HepG2 (cell line): ENCODE measurements around the gene ISCA2. TPM values are rescaled to one million over a fixed set of nuclear protein-coding genes. Genes with fewer than 3 reads are reported as not detected.

Experiments used
- AHR ChIP-seq: IDR thresholded peaks from 2 replicates; pipeline ENCODE4 v1.6.1; 2018; ENCODE audit warnings: missing genetic modification reagents, missing compliant biosample characterization
- CHCHD3 ChIP-seq: sonication (generic); formaldehyde crosslinking; IDR thresholded peaks from 2 replicates; pipeline ENCODE4 v1.8.0; 2022; ENCODE audit warnings: mild to moderate bottlenecking, missing genetic modification reagents, moderate library complexity
- GPN1 ChIP-seq: sonication (generic); formaldehyde crosslinking; IDR thresholded peaks from 2 replicates; pipeline ENCODE4 v1.5.1; 2020; ENCODE audit warnings: missing genetic modification reagents, borderline replicate concordance
- KLF13 ChIP-seq: sonication (generic); formaldehyde crosslinking; IDR thresholded peaks from 2 replicates; pipeline ENCODE4 v1.4.0; 2020; ENCODE audit warnings: mild to moderate bottlenecking, missing genetic modification reagents
- NCOA1 ChIP-seq: sonication (generic); formaldehyde crosslinking; IDR thresholded peaks from 2 replicates; pipeline ENCODE4 v1.9.0; 2021; ENCODE audit warnings: missing genetic modification reagents
- RFX3 ChIP-seq: IDR thresholded peaks from 2 replicates; pipeline ENCODE4 v1.6.1; 2016; ENCODE audit warnings: missing biosample characterization, missing genetic modification reagents
- RFX5 ChIP-seq: IDR thresholded peaks from 2 replicates; pipeline ENCODE4 v1.6.1; 2011; ENCODE audit warnings: low read depth, low read length, improper control_type of control experiment
- SAP130 ChIP-seq: IDR thresholded peaks from 2 replicates; pipeline ENCODE4 v1.6.1; 2016; ENCODE audit warnings: low read depth
- SMC3 ChIP-seq: IDR thresholded peaks from 2 replicates; pipeline ENCODE4 v1.6.1; 2011; ENCODE audit warnings: low read length, improper control_type of control experiment
- SRSF9 ChIP-seq: fragments of 200-400 bp; formaldehyde crosslinking; IDR thresholded peaks from 2 replicates; pipeline ENCODE4 v1.6.1; 2018; ENCODE audit warnings: borderline replicate concordance, mild to moderate bottlenecking, low read depth, low read length; ENCODE audit not compliant: insufficient read depth, poor library complexity, severe bottlenecking
- ZFP1 ChIP-seq: IDR thresholded peaks from 2 replicates; pipeline ENCODE4 v1.6.1; 2016
- ZFP36L2 ChIP-seq: sonication (generic); formaldehyde crosslinking; IDR thresholded peaks from 2 replicates; pipeline ENCODE4 v1.4.0; 2020; ENCODE audit warnings: missing genetic modification reagents
- ZFY ChIP-seq: sonication (generic); formaldehyde crosslinking; IDR thresholded peaks from 2 replicates; pipeline ENCODE4 v1.4.0; 2020; ENCODE audit warnings: missing genetic modification reagents
- ZNF260 ChIP-seq: sonication (generic); formaldehyde crosslinking; IDR thresholded peaks from 2 replicates; pipeline ENCODE4 v1.4.0; 2020; ENCODE audit warnings: missing genetic modification reagents, low read depth, mild to moderate bottlenecking, borderline replicate concordance
- ZNF552 ChIP-seq: sonication (generic); formaldehyde crosslinking; IDR thresholded peaks from 2 replicates; pipeline ENCODE4 v1.9.0; 2022; ENCODE audit warnings: missing genetic modification reagents, mild to moderate bottlenecking, borderline replicate concordance
- ZNF557 ChIP-seq: sonication (generic); formaldehyde crosslinking; IDR thresholded peaks from 2 replicates; pipeline ENCODE4 v1.4.0; 2020; ENCODE audit warnings: missing genetic modification reagents
- ZNF83 ChIP-seq: sonication (generic); formaldehyde crosslinking; IDR thresholded peaks from 2 replicates; pipeline ENCODE4 v1.4.0; 2020; ENCODE audit warnings: missing genetic modification reagents, mild to moderate bottlenecking, borderline replicate concordance
- ZSCAN31 ChIP-seq: sonication (generic); formaldehyde crosslinking; IDR thresholded peaks from 2 replicates; pipeline ENCODE4 v1.5.0; 2020; ENCODE audit warnings: low read depth, mild to moderate bottlenecking, missing genetic modification reagents
- polyA plus RNA-seq, 8 experiments: library from polyadenylated mRNA; depleted of rRNA in 3 of 8; stranded (reverse) in 7 of 8; unstranded in 1 of 8; fragments of >200 nt; fragmentation: Illumina TruSeq in 4 of 8; extraction: Trizol in 4 of 8; gene quantifications; 2 replicates each; pipeline versions ENCODE4 v1.2.1 to v1.2.3, GENCODE V29; 2011 to 2016; ENCODE audit warnings: low read depth in 4 of 8, missing spikeins in 1 of 8, mixed read lengths in 1 of 8; ENCODE audit not compliant: insufficient read depth in 1 of 8
- total RNA-seq, 5 experiments: library from RNA; depleted of rRNA; stranded (reverse); fragments of >200 nt; fragmentation: Illumina TruSeq; extraction: Trizol; gene quantifications; 2 replicates each; pipeline ENCODE4 v1.2.3, GENCODE V29; 2016; ENCODE audit warnings: low read depth in 1 of 5
- TF ChIP-seq, protein P1 (sequence below): IDR thresholded peaks from 2 replicates; pipeline ENCODE4 v1.6.1; 2016; ENCODE audit warnings: mild to moderate bottlenecking
- TF ChIP-seq, protein P2 (sequence below): sonication (generic); formaldehyde crosslinking; IDR thresholded peaks from 2 replicates; pipeline ENCODE4 v1.4.0; 2020; ENCODE audit warnings: missing genetic modification reagents

Gene ISCA2
- total and polyA plus RNA-seq, 2 of the 13 experiments (the other 11 are each of a cell fraction or from before 2014, with no cell fraction given) = 32.1 to 43.4 TPM

DNA sequence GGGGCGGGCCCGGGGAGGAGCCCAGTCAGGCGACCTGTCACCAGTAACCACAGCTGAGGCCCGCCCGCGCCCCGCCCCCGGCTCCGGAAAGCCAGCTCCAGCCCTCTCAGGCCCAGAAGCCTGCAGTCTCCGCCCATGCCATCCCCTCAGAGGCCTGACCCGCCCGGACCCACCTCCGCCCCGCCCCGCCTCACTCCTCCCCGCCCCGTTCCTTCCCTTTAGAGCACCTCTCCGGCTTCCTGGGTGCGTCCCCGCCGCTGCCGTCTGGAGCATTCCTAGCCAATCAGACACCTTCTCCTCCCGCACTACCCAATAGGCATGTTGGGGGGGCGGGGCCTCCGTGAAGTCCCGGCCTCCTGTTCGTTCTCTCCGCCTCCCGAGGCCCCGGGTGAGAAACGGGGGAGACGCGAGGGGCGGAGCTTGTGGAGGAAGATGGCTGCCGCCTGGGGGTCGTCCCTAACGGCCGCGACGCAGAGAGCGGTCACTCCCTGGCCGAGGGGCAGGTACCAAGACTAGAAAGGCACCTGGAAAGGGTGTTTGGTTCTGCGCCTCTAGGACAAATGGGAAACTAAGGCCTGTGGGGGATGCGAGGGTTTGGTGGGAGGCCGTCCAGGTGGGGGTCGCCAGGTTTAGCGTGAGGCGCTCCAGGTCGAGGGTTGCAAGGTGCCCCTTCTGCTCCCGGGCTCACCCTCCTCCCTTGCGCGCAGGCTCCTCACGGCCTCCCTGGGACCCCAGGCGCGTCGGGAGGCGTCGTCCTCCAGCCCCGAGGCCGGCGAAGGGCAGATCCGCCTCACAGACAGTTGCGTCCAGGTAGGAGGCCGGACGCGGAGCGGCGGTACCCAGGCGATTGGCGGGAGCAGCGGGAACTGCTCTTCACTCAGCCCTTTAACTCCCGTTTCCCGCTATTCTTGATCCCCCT lies at the start of gene ISCA2 (continued):
- peak; percentile 87 for TF ChIP-seq RFX5
- TF ChIP-seq ZNF557 (CRISPR knock-in tag) = no peak
- no peak for TF ChIP-seq ZNF260 (CRISPR knock-in tag)
- TF ChIP-seq GPN1 = no peak
- TF ChIP-seq ZFP36L2 = no peak
- TF ChIP-seq RFX3 (CRISPR knock-in tag) = no peak
- 0 out of 2 replicates have a peak, but pooled peaks have one; percentile 36 for TF ChIP-seq ZSCAN31 (CRISPR knock-in tag)
- TF ChIP-seq SRSF9 = no peak
- TF ChIP-seq NCOA1 (CRISPR knock-in tag) = no peak
- TF ChIP-seq, protein P1, sequence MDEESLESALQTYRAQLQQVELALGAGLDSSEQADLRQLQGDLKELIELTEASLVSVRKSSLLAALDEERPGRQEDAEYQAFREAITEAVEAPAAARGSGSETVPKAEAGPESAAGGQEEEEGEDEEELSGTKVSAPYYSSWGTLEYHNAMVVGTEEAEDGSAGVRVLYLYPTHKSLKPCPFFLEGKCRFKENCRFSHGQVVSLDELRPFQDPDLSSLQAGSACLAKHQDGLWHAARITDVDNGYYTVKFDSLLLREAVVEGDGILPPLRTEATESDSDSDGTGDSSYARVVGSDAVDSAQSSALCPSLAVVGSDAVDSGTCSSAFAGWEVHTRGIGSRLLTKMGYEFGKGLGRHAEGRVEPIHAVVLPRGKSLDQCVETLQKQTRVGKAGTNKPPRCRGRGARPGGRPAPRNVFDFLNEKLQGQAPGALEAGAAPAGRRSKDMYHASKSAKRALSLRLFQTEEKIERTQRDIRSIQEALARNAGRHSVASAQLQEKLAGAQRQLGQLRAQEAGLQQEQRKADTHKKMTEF = no peak; the same call in 1 of the 2 replicates
- 0 out of 2 replicates have a peak, but pooled peaks have one; percentile 45 for TF ChIP-seq ZNF83 (CRISPR knock-in tag)
- TF ChIP-seq, protein P2, sequence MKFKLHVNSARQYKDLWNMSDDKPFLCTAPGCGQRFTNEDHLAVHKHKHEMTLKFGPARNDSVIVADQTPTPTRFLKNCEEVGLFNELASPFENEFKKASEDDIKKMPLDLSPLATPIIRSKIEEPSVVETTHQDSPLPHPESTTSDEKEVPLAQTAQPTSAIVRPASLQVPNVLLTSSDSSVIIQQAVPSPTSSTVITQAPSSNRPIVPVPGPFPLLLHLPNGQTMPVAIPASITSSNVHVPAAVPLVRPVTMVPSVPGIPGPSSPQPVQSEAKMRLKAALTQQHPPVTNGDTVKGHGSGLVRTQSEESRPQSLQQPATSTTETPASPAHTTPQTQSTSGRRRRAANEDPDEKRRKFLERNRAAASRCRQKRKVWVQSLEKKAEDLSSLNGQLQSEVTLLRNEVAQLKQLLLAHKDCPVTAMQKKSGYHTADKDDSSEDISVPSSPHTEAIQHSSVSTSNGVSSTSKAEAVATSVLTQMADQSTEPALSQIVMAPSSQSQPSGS (CRISPR knock-in tag) = no peak
- TF ChIP-seq SMC3 = no peak
- TF ChIP-seq KLF13 (CRISPR knock-in tag) = peak; percentile 58; the same call in 1 of the 2 replicates
- peak; percentile 54 for TF ChIP-seq ZFY
- peak; percentile 30; the same call in 1 of the 2 replicates for TF ChIP-seq SAP130 (CRISPR knock-in tag)
- TF ChIP-seq ZFP1 (CRISPR knock-in tag) = 0 out of 2 replicates have a peak, but pooled peaks have one; percentile 14
- TF ChIP-seq ZNF552 (CRISPR knock-in tag) = 0 out of 2 replicates have a peak, but pooled peaks have one; percentile 19
- TF ChIP-seq AHR = 0 out of 2 replicates have a peak, but pooled peaks have one; percentile 16
- TF ChIP-seq CHCHD3 = no peak
